Ovary (tissue), 9 donors: Measurements from ENCODE around the gene CA7. TPM values are rescaled to one million over a fixed set of nuclear protein-coding genes. Genes with fewer than 3 reads are reported as not detected.

Experiments
- DNase-seq, 5 donors: peaks; one replicate each; pipeline ENCODE4 v3.0.0-alpha.2; 2019 to 2020
- H3K27ac ChIP-seq, 2 donors: fragments of 200-600 bp; one replicate each; pipeline versions ENCODE4 v1.5.1 to v1.8.0; 2019 to 2022
- H3K27me3 ChIP-seq: fragments of 200-600 bp; one replicate; pipeline ENCODE4 v1.8.0; 2022
- H3K36me3 ChIP-seq: fragments of 200-600 bp; sonication (generic); one replicate; pipeline ENCODE4 v1.5.1; 2019
- H3K4me1 ChIP-seq: one replicate; pipeline ENCODE4 v1.8.1; 2013; ENCODE audit warnings: mild to moderate bottlenecking, moderate library complexity; ENCODE audit not compliant: insufficient read depth
- H3K4me3 ChIP-seq: fragments of 200-600 bp; sonication (generic); one replicate; pipeline ENCODE4 v1.5.1; 2017
- H3K9me3 ChIP-seq, 2 donors: fragments of 200-600 bp in 1 of 2; sonication (generic) in 1 of 2; one replicate each; pipeline versions ENCODE4 v1.5.1 to v1.8.1; 2013 to 2019; ENCODE audit warnings: mild to moderate bottlenecking in 1 of 2, moderate library complexity in 1 of 2
- CTCF ChIP-seq, 3 donors: fragments of 450-650 bp in 2 of 3; fragments of 200-600 bp in 1 of 3; IDR thresholded peaks; one replicate each; pipeline versions ENCODE4 v1.5.1 to v1.8.0; 2016 to 2022; ENCODE audit warnings: antibody characterized with exemption in 3 of 3, mild to moderate bottlenecking in 1 of 3
- EP300 ChIP-seq: sonication (generic); formaldehyde crosslinking; IDR thresholded peaks from one replicate; pipeline ENCODE4 v1.6.1; 2017; ENCODE audit warnings: antibody characterized with exemption
- POLR2A ChIP-seq: fragments of 450-650 bp; IDR thresholded peaks from one replicate; pipeline ENCODE4 v1.6.1; 2017; ENCODE audit warnings: antibody characterized with exemption, mild to moderate bottlenecking, moderate library complexity
- WGBS, 3 donors: extraction: QIAGEN DNeasy Blood & Tissue Kit in 1 of 3; methylation state at CpG; one replicate each; pipeline versions ENCODE4 v1.1.5 to v1.1.7; 2013 to 2017; 5-methylcytosine and 5-hydroxymethylcytosine counted together
- intact Hi-C, 4 donors: fragments of 100-400 bp; cut with DNase I; formaldehyde crosslinking; loops; one replicate each; pipeline versions ENCODE4 v1.11.0 to v1.15.1; 2022 to 2023
- polyA plus RNA-seq, 2 donors: library from polyadenylated mRNA; stranded (reverse); fragments of 200-250 nt in 1 of 2; fragments of 350-450 nt in 1 of 2; fragmentation: Illumina TruSeq in 1 of 2; extraction: RNeasy Lipid Tissue Mini Kit (QIAGEN cat#74804) in 1 of 2; gene quantifications; one replicate each; pipeline ENCODE4 v1.2.3, GENCODE V29; 2013 to 2014
- total RNA-seq, 7 donors: library from RNA; depleted of rRNA in 2 of 7; stranded (reverse); fragments of >200 nt in 2 of 7; fragmentation: NEBNext Ultra II Directional in 3 of 7; extraction: Animal tissue kit (Norgen Biotek cat#: 25700) in 3 of 7; gene quantifications; one replicate each; pipeline versions ENCODE4 v1.1.0 to v1.2.4, GENCODE V29; 2016 to 2023
- donor health status: DM: no; HTN: no; CAD: no; lungs with moderate emphysema.
- donor health status: DM: no; HTN: no; CAD: no.
- donor health status: Bipolar disorder and iron deficiency.
- donor health status: DM: yes; HTN: yes; CAD: no.
- donor health status: DM: no; HTN: no; CAD: no.
- donor health status: DM: yes; HTN: yes; CAD: no.

Gene CA7
- total and polyA plus RNA-seq, 9 donors, result not detected

GRCh38 chr16:66902648-66903543 is 58.7 kb downstream of the CA7 start:
- WGBS, 3 donors, result 78 to 83% (median 82%) methylated on average over 14 of the region's 14 CpGs
- H3K27me3 ChIP-seq, result no peaks in the 10 kb centered on the region
- H3K27ac ChIP-seq, result peak overlapping the region in 1 of 2 donors; percentile 57
- peaks cover 45% of the 10 kb centered on the region for H3K4me1 ChIP-seq
- no peak overlapping the region for H3K4me3 ChIP-seq
- intact Hi-C loops, result loop anchor here in 1 of 4 donors (2.0 kb wide), 1 partner anchor 22 kb away; the partner anchor contains the start of gene RRAD
- no peaks in the 10 kb centered on the region for H3K36me3 ChIP-seq
- DNase-seq, result no peak
- no peaks in the 10 kb centered on the region for H3K9me3 ChIP-seq
- TF ChIP-seq POLR2A, result no peak
- TF ChIP-seq EP300, result no peak
- TF ChIP-seq CTCF (IDR thresholded peaks at IDR 0.05), result no peak

Other genes starting within 250 kb of the CA7 start
- 10 to 100 TPM; 22.9 to 60.5 (median 43.2) TPM for gene CMTM3, start 239.7 kb upstream of the CA7 start, total RNA-seq
- 10 to 100 TPM; 36.7 to 43.5 TPM for gene CMTM3, start 239.7 kb upstream of the CA7 start, polyA plus RNA-seq
- 10 to 100 TPM; 12.2 to 47.1 (median 15.1) TPM for gene CMTM4, start 147.7 kb upstream of the CA7 start, total RNA-seq
- gene CMTM4, start 147.7 kb upstream of the CA7 start, polyA plus RNA-seq, result 1 to 10 TPM; 5.4 to 9.2 TPM
- gene DYNC1LI2, start 92.8 kb upstream of the CA7 start, total RNA-seq, result 100 to 1,000 TPM in 3 of 7 donors, 10 to 100 TPM in 4; 71.3 to 116 (median 94.8) TPM
- 10 to 100 TPM; 44.3 to 91.3 TPM for gene DYNC1LI2, start 92.8 kb upstream of the CA7 start, polyA plus RNA-seq
- gene TERB1, start 42.8 kb upstream of the CA7 start, total RNA-seq, result under 1 TPM in 3 of 7 donors, not detected in 4; 0.27 to 0.50 (median 0.35) TPM
- under 1 TPM in 1 of 2 donors, not detected in 1; 0.04 TPM for gene TERB1, start 42.8 kb upstream of the CA7 start, polyA plus RNA-seq
- gene NAE1, start 13.4 kb upstream of the CA7 start, total RNA-seq, result 10 to 100 TPM; 38.3 to 63.7 (median 54.0) TPM
- 10 to 100 TPM; 41.8 to 44.4 TPM for gene NAE1, start 13.4 kb upstream of the CA7 start, polyA plus RNA-seq
- gene PDP2, start 36.1 kb downstream of the CA7 start, total RNA-seq, result 10 to 100 TPM in 5 of 7 donors, 1 to 10 TPM in 2; 3.9 to 23.3 (median 18.5) TPM
- gene PDP2, start 36.1 kb downstream of the CA7 start, polyA plus RNA-seq, result 10 to 100 TPM in 1 of 2 donors, 1 to 10 TPM in 1; 9.4 to 27.9 TPM
- gene CDH16, start 74.5 kb downstream of the CA7 start, total RNA-seq, result 10 to 100 TPM in 1 of 7 donors, 1 to 10 TPM in 1, under 1 TPM in 3, not detected in 2; 0.12 to 19.2 (median 0.57) TPM
- gene CDH16, start 74.5 kb downstream of the CA7 start, polyA plus RNA-seq, result not detected
- 10 to 100 TPM in 5 of 7 donors, 1 to 10 TPM in 2; 5.6 to 43.1 (median 12.1) TPM for gene RRAD, start 81.1 kb downstream of the CA7 start, total RNA-seq
- 10 to 100 TPM in 1 of 2 donors, 1 to 10 TPM in 1; 2.3 to 22.3 TPM for gene RRAD, start 81.1 kb downstream of the CA7 start, polyA plus RNA-seq
- 10 to 100 TPM; 57.7 to 77.8 (median 66.7) TPM for gene CIAO2B, start 90.0 kb downstream of the CA7 start, total RNA-seq
- gene CIAO2B, start 90.0 kb downstream of the CA7 start, polyA plus RNA-seq, result 100 to 1,000 TPM in 1 of 2 donors, 10 to 100 TPM in 1; 40.1 to 150 TPM
- gene CES2, start 91.1 kb downstream of the CA7 start, total RNA-seq, result 10 to 100 TPM; 25.5 to 51.9 (median 42.2) TPM
- gene CES2, start 91.1 kb downstream of the CA7 start, polyA plus RNA-seq, result 10 to 100 TPM; 29.4 to 38.9 TPM
- gene CES3, start 116.9 kb downstream of the CA7 start, total RNA-seq, result 1 to 10 TPM in 5 of 7 donors, under 1 TPM in 2; 0.45 to 2.3 (median 1.4) TPM
- under 1 TPM; 0.73 to 0.91 TPM for gene CES3, start 116.9 kb downstream of the CA7 start, polyA plus RNA-seq
- gene CES4A, start 144.2 kb downstream of the CA7 start, total RNA-seq, result 10 to 100 TPM in 5 of 7 donors, 1 to 10 TPM in 2; 6.7 to 67.1 (median 15.5) TPM
- 1 to 10 TPM; 6.0 to 9.7 TPM for gene CES4A, start 144.2 kb downstream of the CA7 start, polyA plus RNA-seq
- gene CBFB, start 184.7 kb downstream of the CA7 start, total RNA-seq, result 10 to 100 TPM; 39.9 to 58.3 (median 48.9) TPM
- gene CBFB, start 184.7 kb downstream of the CA7 start, polyA plus RNA-seq, result 10 to 100 TPM; 19.2 to 23.8 TPM